ENCODE measurements around the gene RYR3.

RYR3 gene

DNA sequence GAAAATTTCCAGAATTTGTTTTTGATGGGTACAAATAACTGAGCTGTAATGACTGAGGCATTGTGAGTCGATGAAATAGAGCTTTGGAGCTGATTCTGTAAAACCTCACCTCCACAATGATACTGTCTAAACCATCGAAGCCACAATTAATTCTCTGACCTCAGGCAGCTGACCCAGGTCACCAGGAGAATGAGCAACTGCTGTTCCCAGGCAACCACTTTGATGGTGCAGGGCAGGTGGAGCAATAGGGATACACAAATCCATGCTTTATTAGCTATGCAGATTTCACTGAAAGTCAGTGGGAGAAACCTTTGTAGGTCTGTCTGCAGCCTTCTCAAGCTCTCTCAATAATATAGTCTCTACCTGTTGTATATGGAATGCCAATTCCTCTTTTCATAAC, 204.4 kb downstream of the RYR3 start:
- no peak for TF ChIP-seq ZC3H10 (CRISPR knock-in tag; IDR thresholded peaks at IDR 0.05)
- TF ChIP-seq BACH2 (CRISPR knock-in tag; IDR thresholded peaks at IDR 0.05; ENCODE audit: borderline replicate concordance): no peak
- no peak for TF ChIP-seq ISL1 (CRISPR knock-in tag; IDR thresholded peaks at IDR 0.05)
- TF ChIP-seq ARNTL (CRISPR knock-in tag; IDR thresholded peaks at IDR 0.05; ENCODE audit: borderline replicate concordance, low read depth): no peak
- TF ChIP-seq, protein P1, sequence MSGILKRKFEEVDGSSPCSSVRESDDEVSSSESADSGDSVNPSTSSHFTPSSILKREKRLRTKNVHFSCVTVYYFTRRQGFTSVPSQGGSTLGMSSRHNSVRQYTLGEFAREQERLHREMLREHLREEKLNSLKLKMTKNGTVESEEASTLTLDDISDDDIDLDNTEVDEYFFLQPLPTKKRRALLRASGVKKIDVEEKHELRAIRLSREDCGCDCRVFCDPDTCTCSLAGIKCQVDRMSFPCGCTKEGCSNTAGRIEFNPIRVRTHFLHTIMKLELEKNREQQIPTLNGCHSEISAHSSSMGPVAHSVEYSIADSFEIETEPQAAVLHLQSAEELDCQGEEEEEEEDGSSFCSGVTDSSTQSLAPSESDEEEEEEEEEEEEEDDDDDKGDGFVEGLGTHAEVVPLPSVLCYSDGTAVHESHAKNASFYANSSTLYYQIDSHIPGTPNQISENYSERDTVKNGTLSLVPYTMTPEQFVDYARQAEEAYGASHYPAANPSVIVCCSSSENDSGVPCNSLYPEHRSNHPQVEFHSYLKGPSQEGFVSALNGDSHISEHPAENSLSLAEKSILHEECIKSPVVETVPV (CRISPR knock-in tag; IDR thresholded peaks at IDR 0.05): no peak
- TF ChIP-seq, protein P2, sequence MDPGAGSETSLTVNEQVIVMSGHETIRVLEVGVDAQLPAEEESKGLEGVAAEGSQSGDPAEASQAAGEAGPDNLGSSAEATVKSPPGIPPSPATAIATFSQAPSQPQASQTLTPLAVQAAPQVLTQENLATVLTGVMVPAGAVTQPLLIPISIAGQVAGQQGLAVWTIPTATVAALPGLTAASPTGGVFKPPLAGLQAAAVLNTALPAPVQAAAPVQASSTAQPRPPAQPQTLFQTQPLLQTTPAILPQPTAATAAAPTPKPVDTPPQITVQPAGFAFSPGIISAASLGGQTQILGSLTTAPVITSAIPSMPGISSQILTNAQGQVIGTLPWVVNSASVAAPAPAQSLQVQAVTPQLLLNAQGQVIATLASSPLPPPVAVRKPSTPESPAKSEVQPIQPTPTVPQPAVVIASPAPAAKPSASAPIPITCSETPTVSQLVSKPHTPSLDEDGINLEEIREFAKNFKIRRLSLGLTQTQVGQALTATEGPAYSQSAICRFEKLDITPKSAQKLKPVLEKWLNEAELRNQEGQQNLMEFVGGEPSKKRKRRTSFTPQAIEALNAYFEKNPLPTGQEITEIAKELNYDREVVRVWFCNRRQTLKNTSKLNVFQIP (CRISPR knock-in tag; IDR thresholded peaks at IDR 0.05; ENCODE audit: borderline replicate concordance, low read depth): no peak
- no peak for TF ChIP-seq ESRRG (CRISPR knock-in tag; IDR thresholded peaks at IDR 0.05)
- TF ChIP-seq ZNF565 (CRISPR knock-in tag; conservative IDR thresholded peaks at IDR 0.05; ENCODE audit: low read depth): no peak
- no peak for TF ChIP-seq SNAI2 (CRISPR knock-in tag; IDR thresholded peaks at IDR 0.05)
- no peak for TF ChIP-seq ZNF70 (CRISPR knock-in tag; IDR thresholded peaks at IDR 0.05)
- no peak for TF ChIP-seq PPARA (CRISPR knock-in tag; IDR thresholded peaks at IDR 0.05; ENCODE audit: borderline replicate concordance)
- TF ChIP-seq, protein P3, sequence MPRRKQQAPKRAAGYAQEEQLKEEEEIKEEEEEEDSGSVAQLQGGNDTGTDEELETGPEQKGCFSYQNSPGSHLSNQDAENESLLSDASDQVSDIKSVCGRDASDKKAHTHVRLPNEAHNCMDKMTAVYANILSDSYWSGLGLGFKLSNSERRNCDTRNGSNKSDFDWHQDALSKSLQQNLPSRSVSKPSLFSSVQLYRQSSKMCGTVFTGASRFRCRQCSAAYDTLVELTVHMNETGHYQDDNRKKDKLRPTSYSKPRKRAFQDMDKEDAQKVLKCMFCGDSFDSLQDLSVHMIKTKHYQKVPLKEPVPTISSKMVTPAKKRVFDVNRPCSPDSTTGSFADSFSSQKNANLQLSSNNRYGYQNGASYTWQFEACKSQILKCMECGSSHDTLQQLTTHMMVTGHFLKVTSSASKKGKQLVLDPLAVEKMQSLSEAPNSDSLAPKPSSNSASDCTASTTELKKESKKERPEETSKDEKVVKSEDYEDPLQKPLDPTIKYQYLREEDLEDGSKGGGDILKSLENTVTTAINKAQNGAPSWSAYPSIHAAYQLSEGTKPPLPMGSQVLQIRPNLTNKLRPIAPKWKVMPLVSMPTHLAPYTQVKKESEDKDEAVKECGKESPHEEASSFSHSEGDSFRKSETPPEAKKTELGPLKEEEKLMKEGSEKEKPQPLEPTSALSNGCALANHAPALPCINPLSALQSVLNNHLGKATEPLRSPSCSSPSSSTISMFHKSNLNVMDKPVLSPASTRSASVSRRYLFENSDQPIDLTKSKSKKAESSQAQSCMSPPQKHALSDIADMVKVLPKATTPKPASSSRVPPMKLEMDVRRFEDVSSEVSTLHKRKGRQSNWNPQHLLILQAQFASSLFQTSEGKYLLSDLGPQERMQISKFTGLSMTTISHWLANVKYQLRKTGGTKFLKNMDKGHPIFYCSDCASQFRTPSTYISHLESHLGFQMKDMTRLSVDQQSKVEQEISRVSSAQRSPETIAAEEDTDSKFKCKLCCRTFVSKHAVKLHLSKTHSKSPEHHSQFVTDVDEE (CRISPR knock-in tag; IDR thresholded peaks at IDR 0.05): no peak
- no peak for ATAC-seq

DNA sequence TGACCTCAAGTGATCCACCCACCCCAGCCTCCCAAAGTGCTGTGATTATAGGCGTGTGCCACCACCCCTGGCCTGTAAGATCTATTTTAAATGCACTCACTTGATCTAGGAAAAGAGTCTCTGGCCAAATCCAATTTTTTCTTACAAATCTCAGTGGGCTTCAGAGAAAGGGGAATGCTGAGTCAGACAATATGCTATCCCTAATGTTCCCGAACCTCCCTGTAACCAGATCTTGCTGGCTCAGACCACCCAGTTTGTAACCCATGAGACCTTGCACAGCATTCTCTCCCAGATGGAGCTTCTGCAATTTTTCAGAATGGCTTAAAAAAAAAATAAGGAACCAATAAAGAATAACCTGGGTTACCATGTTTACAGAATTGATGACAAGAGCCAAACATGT, 205.8 kb downstream of the RYR3 start:
- no peak for ATAC-seq
- TF ChIP-seq CSDC2 (CRISPR knock-in tag; IDR thresholded peaks at IDR 0.05) (no peak), PPARA (CRISPR knock-in tag; IDR thresholded peaks at IDR 0.05; ENCODE audit: borderline replicate concordance) (no peak)

DNA sequence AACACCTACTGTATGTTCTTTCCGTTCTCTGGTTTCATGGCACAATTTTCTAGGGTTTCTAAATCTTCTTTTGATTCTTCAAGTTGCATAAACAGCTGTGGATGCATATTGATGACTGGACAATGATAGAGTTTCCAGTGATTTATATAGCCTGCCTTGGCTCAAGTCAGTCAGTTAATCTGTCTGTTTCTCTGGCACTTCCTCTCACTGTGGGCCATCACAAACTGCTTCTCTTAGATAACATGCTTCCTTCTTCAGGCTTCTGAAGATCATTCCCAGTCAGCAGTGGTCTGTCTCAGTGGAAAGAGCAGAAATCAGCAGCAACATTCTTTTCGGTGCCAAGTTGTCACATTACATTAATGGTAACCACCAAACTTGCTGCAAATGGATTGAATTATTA, 207.2 kb downstream of the RYR3 start:
- ATAC-seq: no peak
- TF ChIP-seq BACH2 (CRISPR knock-in tag; IDR thresholded peaks at IDR 0.05; ENCODE audit: borderline replicate concordance) (no peak), TOX (CRISPR knock-in tag; IDR thresholded peaks at IDR 0.05; ENCODE audit: borderline replicate concordance) (no peak), RARB (CRISPR knock-in tag; IDR thresholded peaks at IDR 0.05) (no peak), ZNF70 (CRISPR knock-in tag; IDR thresholded peaks at IDR 0.05) (no peak), GLIS3 (CRISPR knock-in tag; IDR thresholded peaks at IDR 0.05) (no peak), ESRRG (CRISPR knock-in tag; IDR thresholded peaks at IDR 0.05) (no peak), TCF4 (CRISPR knock-in tag; IDR thresholded peaks at IDR 0.05; ENCODE audit: borderline replicate concordance) (no peak), ZFP3 (CRISPR knock-in tag; IDR thresholded peaks at IDR 0.05) (no peak), SNAI2 (CRISPR knock-in tag; IDR thresholded peaks at IDR 0.05) (no peak), ZNF8 (CRISPR knock-in tag; IDR thresholded peaks at IDR 0.05) (no peak), CSDC2 (CRISPR knock-in tag; IDR thresholded peaks at IDR 0.05) (no peak)

DNA sequence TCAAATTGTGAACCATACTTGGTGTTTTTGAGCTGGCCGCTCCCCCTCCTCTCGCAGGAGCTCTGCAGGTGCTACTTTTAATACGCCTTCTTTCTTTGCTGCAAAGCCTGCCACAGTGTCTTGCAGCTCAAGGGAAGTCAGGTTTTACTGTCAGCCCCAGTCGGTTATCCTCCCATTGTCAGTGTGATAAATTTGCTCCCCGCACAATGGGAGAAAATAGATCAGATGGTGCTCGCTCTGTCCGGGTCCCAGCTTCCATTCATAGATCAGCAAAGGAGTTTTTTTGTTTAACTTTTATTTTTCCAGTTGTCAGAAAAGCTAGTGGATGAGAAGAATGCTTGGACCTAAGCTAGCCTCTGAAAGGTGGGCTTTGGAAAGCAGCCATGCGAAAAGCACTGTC, 207.7 kb downstream of the RYR3 start:
- TF ChIP-seq, protein P1 (CRISPR knock-in tag; IDR thresholded peaks at IDR 0.05): no peak
- TF ChIP-seq GLIS3 (CRISPR knock-in tag; IDR thresholded peaks at IDR 0.05): no peak
- no peak for TF ChIP-seq ZC3H10 (CRISPR knock-in tag; IDR thresholded peaks at IDR 0.05)
- TF ChIP-seq, protein P3 (CRISPR knock-in tag; IDR thresholded peaks at IDR 0.05): no peak
- TF ChIP-seq ZNF70 (CRISPR knock-in tag; IDR thresholded peaks at IDR 0.05): no peak
- TF ChIP-seq, protein P2 (CRISPR knock-in tag; IDR thresholded peaks at IDR 0.05; ENCODE audit: borderline replicate concordance, low read depth): no peak
- no peak for TF ChIP-seq ZFP3 (CRISPR knock-in tag; IDR thresholded peaks at IDR 0.05)
- TF ChIP-seq, protein P4, sequence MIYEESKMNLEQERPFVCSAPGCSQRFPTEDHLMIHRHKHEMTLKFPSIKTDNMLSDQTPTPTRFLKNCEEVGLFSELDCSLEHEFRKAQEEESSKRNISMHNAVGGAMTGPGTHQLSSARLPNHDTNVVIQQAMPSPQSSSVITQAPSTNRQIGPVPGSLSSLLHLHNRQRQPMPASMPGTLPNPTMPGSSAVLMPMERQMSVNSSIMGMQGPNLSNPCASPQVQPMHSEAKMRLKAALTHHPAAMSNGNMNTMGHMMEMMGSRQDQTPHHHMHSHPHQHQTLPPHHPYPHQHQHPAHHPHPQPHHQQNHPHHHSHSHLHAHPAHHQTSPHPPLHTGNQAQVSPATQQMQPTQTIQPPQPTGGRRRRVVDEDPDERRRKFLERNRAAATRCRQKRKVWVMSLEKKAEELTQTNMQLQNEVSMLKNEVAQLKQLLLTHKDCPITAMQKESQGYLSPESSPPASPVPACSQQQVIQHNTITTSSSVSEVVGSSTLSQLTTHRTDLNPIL (CRISPR knock-in tag; IDR thresholded peaks at IDR 0.05; ENCODE audit: low read depth): no peak
- TF ChIP-seq RARB (CRISPR knock-in tag; IDR thresholded peaks at IDR 0.05): no peak
- no peak for ATAC-seq
